CD14-positive monocyte (primary cell): Measurements from ENCODE around the gene MYH9. TPM values are rescaled to one million over a fixed set of nuclear protein-coding genes. Genes with fewer than 3 reads are reported as not detected.

ENCODE experiments used
- DNase-seq, 3 donors: peaks; one replicate each; pipeline ENCODE4 v3.0.0-alpha.2; 2011 to 2022
- H2AFZ ChIP-seq: 2 replicates; pipeline ENCODE4 v1.6.0; 2012; ENCODE audit warnings: mild to moderate bottlenecking, low read depth, low read length, inconsistent platforms; ENCODE audit not compliant: insufficient read depth, poor library complexity, severe bottlenecking
- H3K27ac ChIP-seq, 2 donors: 1 replicate in 1 of 2; 2 replicates in 1 of 2; pipeline ENCODE4 v1.5.1; 2012 to 2013; ENCODE audit warnings: low read length in 2 of 2, control low read depth in 1 of 2, inconsistent platforms in 1 of 2, low read depth in 1 of 2, mild to moderate bottlenecking in 1 of 2
- H3K27me3 ChIP-seq, 2 donors: one replicate each; pipeline versions ENCODE4 v1.6.0 to v1.6.1; 2011 to 2013; ENCODE audit warnings: low read length in 2 of 2; ENCODE audit not compliant: control insufficient read depth in 2 of 2, insufficient read depth in 2 of 2
- H3K36me3 ChIP-seq, 2 donors: replicated peaks in 1 of 2; 1 replicate in 1 of 2; 2 replicates in 1 of 2; pipeline versions ENCODE4 v1.5.1 to v1.6.1; 2012 to 2013; ENCODE audit warnings: low read length in 2 of 2, control low read depth in 1 of 2, inconsistent platforms in 1 of 2, mild to moderate bottlenecking in 1 of 2; ENCODE audit not compliant: insufficient read depth in 2 of 2, control insufficient read depth in 1 of 2
- H3K4me1 ChIP-seq, 2 donors: 1 replicate in 1 of 2; 2 replicates in 1 of 2; pipeline versions ENCODE4 v1.5.1 to v1.6.1; 2012 to 2013; ENCODE audit warnings: low read length in 2 of 2, control low read depth in 1 of 2, inconsistent platforms in 1 of 2, mild to moderate bottlenecking in 1 of 2, moderate library complexity in 1 of 2; ENCODE audit not compliant: insufficient read depth in 2 of 2, control insufficient read depth in 1 of 2
- H3K4me2 ChIP-seq: replicated peaks from 2 replicates; pipeline ENCODE3; 2012; ENCODE audit warnings: low read length, moderate library complexity, mild to moderate bottlenecking; ENCODE audit not compliant: poor library complexity, severe bottlenecking; ENCODE audit errors: extremely low read depth
- H3K4me3 ChIP-seq, 3 experiments: fragments of 200-600 bp in 1 of 3; sonication (generic) in 1 of 3; replicated peaks in 1 of 3; 1 replicate in 2 of 3; 2 replicates in 1 of 3; pipeline ENCODE4 v1.5.1; 2011 to 2013; ENCODE audit warnings: low read length in 3 of 3, mild to moderate bottlenecking in 3 of 3, control low read depth in 2 of 3, low read depth in 2 of 3, inconsistent platforms in 1 of 3, moderate library complexity in 1 of 3
- H3K79me2 ChIP-seq: 2 replicates; pipeline ENCODE4 v1.6.0; 2012; ENCODE audit warnings: mild to moderate bottlenecking, control low read depth, inconsistent platforms, low read length, moderate library complexity; ENCODE audit not compliant: insufficient read depth
- H3K9ac ChIP-seq: 2 replicates; pipeline ENCODE4 v1.6.0; 2017; ENCODE audit warnings: low read length, mild to moderate bottlenecking; ENCODE audit not compliant: insufficient read depth, poor library complexity, severe bottlenecking
- H3K9me3 ChIP-seq, 2 donors: replicated peaks in 1 of 2; 1 replicate in 1 of 2; 2 replicates in 1 of 2; pipeline versions ENCODE4 v1.5.1 to v1.6.1; 2012 to 2013; ENCODE audit warnings: low read length in 2 of 2, control low read depth in 1 of 2; ENCODE audit not compliant: control insufficient read depth in 1 of 2, insufficient read depth in 1 of 2
- H4K20me1 ChIP-seq: 2 replicates; pipeline ENCODE4 v1.6.0; 2012; ENCODE audit warnings: mild to moderate bottlenecking, low read length, control low read depth, moderate library complexity; ENCODE audit not compliant: insufficient read depth
- H3K27ac Mint-ChIP-seq, 7 donors: one replicate each; pipeline ENCODE4 v1.8.0; 2020; ENCODE audit warnings: mild to moderate bottlenecking in 7 of 7, mixed read lengths in 7 of 7, moderate library complexity in 6 of 7, inconsistent platforms in 2 of 7
- H3K27me3 Mint-ChIP-seq, 3 donors: one replicate each; pipeline ENCODE4 v1.8.0; 2021 to 2022; ENCODE audit warnings: low read depth in 3 of 3, mild to moderate bottlenecking in 3 of 3, mixed read lengths in 3 of 3, moderate library complexity in 3 of 3, inconsistent platforms in 1 of 3
- H3K36me3 Mint-ChIP-seq, 2 donors: one replicate each; pipeline ENCODE4 v1.8.0; 2020; ENCODE audit warnings: mixed read lengths in 2 of 2, inconsistent platforms in 1 of 2, mild to moderate bottlenecking in 1 of 2
- H3K4me1 Mint-ChIP-seq: one replicate; pipeline ENCODE4 v1.8.0; 2020; ENCODE audit warnings: mild to moderate bottlenecking, mixed read lengths
- H3K4me3 Mint-ChIP-seq, 2 donors: one replicate each; pipeline ENCODE4 v1.8.0; 2020; ENCODE audit warnings: mild to moderate bottlenecking in 2 of 2, mixed read lengths in 2 of 2, moderate library complexity in 1 of 2
- H3K9me3 Mint-ChIP-seq, 7 donors: one replicate each; pipeline ENCODE4 v1.8.0; 2020 to 2022; ENCODE audit warnings: mixed read lengths in 7 of 7, mild to moderate bottlenecking in 6 of 7, moderate library complexity in 6 of 7, inconsistent platforms in 2 of 7
- CTCF ChIP-seq: fragments of 200-600 bp; IDR thresholded peaks from one replicate; pipeline ENCODE4 v1.8.0; 2022; ENCODE audit warnings: antibody characterized with exemption, mild to moderate bottlenecking
- WGBS: methylation state at CpG from one replicate; pipeline ENCODE4 v1.1.5; 2013; ENCODE audit warnings: missing lambda C conversion rate; ENCODE audit not compliant: insufficient coverage; 5-methylcytosine and 5-hydroxymethylcytosine counted together
- intact Hi-C, 2 donors: fragments of 100-400 bp; cut with micrococcal nuclease; formaldehyde crosslinking; loops; one replicate each; pipeline versions ENCODE4 v1.15.0 to v1.15.1; 2023
- polyA plus RNA-seq, 3 donors: library from polyadenylated mRNA; depleted of rRNA in 1 of 3; unstranded in 2 of 3; stranded (reverse) in 1 of 3; fragments of 300-500 nt in 2 of 3; fragments of >200 nt in 1 of 3; fragmentation: Illumina TruSeq in 2 of 3; gene quantifications; 1 replicate in 2 of 3; 2 replicates in 1 of 3; pipeline ENCODE4 v1.2.3, GENCODE V29; 2012 to 2021

MYH9 gene
- polyA plus RNA-seq, 3 donors: 35.6 to 163 (median 79.5) TPM

GRCh38 chr22:36301384-36301828 lies 86.4 kb downstream of the MYH9 start:
- Histone ChIP-seq H4K20me1 (peaks cover 100% of the 10 kb centered on the region), H3K79me2 (peaks cover 81% of the 10 kb centered on the region), H3K9me3 (no peaks in the 10 kb centered on the region), H3K36me3 (peaks cover 99 to 100% of the 10 kb centered on the region in 2 donors), H3K4me3 (no peak overlapping the region), H3K4me1 (no peaks in the 10 kb centered on the region), H3K27me3 (no peaks in the 10 kb centered on the region), H3K9ac (no peak overlapping the region), H3K4me2 (no peak overlapping the region), H2AFZ (no peak overlapping the region), H3K27ac (peak overlapping the region in 1 of 2 donors; percentile 53)
- no peaks in the 10 kb centered on the region for H3K27me3 Mint-ChIP-seq
- peak overlapping the region in 2 of 7 donors; percentile 8 to 20 for H3K27ac Mint-ChIP-seq
- peak; percentile 53 to 66 (median 59) for DNase-seq
- no peak overlapping the region for H3K4me3 Mint-ChIP-seq
- H3K36me3 Mint-ChIP-seq: peaks cover 89 to 100% of the 10 kb centered on the region in 2 donors
- peak; percentile 94 for TF ChIP-seq CTCF
- intact Hi-C loops: loop anchor here (1.0 kb wide), 2 partner anchors 169 to 170 kb away; no protein-coding TSS in a partner anchor
- H3K9me3 Mint-ChIP-seq: no peaks in the 10 kb centered on the region
- 43% methylated on average over 4 of the region's 13 CpGs for WGBS
- H3K4me1 Mint-ChIP-seq: no peaks in the 10 kb centered on the region

- Mint-ChIP-seq H3K4me3 (no peak overlapping the region), H3K27me3 (no peaks in the 10 kb centered on the region), H3K36me3 (peaks cover 90 to 100% of the 10 kb centered on the region in 2 donors), H3K27ac (peak overlapping the region in 3 of 7 donors; percentile 8 to 76 (median 10)), H3K9me3 (no peaks in the 10 kb centered on the region), H3K4me1 (no peaks in the 10 kb centered on the region)
- H3K4me1 ChIP-seq: no peaks in the 10 kb centered on the region
- no peak overlapping the region for H3K9ac ChIP-seq
- TF ChIP-seq CTCF: no peak
- H3K9me3 ChIP-seq: no peaks in the 10 kb centered on the region
- peak overlapping the region; percentile 7 to 53 for H3K27ac ChIP-seq
- no peak overlapping the region for H3K4me3 ChIP-seq
- H3K4me2 ChIP-seq: no peak overlapping the region
- intact Hi-C loops: loop anchor here (1.0 kb wide), 2 partner anchors 170 to 171 kb away; no protein-coding TSS in a partner anchor
- H3K36me3 ChIP-seq: peaks cover 99 to 100% of the 10 kb centered on the region in 2 donors
- H2AFZ ChIP-seq: no peak overlapping the region
- peaks cover 74% of the 10 kb centered on the region for H3K79me2 ChIP-seq
- WGBS: 97% methylated on average over 20 of the region's 24 CpGs
- no peak for DNase-seq
- H3K27me3 ChIP-seq: no peaks in the 10 kb centered on the region
- peaks cover 100% of the 10 kb centered on the region for H4K20me1 ChIP-seq
These were observed 87.2 kb downstream of the MYH9 start for GRCh38 chr22:36300396-36301212.
